HEK293 (cell line): ENCODE data around the gene LHFPL5.

Experiments
- CTCF ChIA-PET: fragments of 350-600 bp; formaldehyde crosslinking; extraction: SDS; loops from one replicate; lab custom pipeline; 2021; ENCODE audit warnings: antibody characterized with exemption; lab: Yijun Ruan, JAX
- POLR2A ChIA-PET: fragments of 300-600 bp; formaldehyde crosslinking; extraction: SDS; loops from one replicate; lab custom pipeline; 2020; ENCODE audit warnings: antibody characterized with exemption, inconsistent platforms; lab: Yijun Ruan, JAX
- H3K27ac ChIP-seq: fragments of 200-500 bp; sonication (Bioruptor generic); 2 replicates; pipeline ENCODE4 v1.5.1; 2014; ENCODE audit warnings: low read depth, low read length, control low read depth, inconsistent platforms; ENCODE audit errors: extremely low read depth
- H3K36me3 ChIP-seq, 2 experiments: fragments of 200-500 bp in 1 of 2; sonication (Bioruptor generic) in 1 of 2; 1 replicate in 1 of 2; 2 replicates in 1 of 2; pipeline ENCODE4 v1.5.1; 2014 to 2017; ENCODE audit warnings: inconsistent platforms in 2 of 2, low read length in 2 of 2; ENCODE audit not compliant: control insufficient read depth in 2 of 2, insufficient read depth in 1 of 2
- H3K4me1 ChIP-seq: fragments of 200-500 bp; sonication (Bioruptor generic); 2 replicates; pipeline ENCODE4 v1.5.1; 2014; ENCODE audit warnings: mild to moderate bottlenecking, low read length, inconsistent platforms; ENCODE audit not compliant: control insufficient read depth, insufficient read depth
- H3K4me3 ChIP-seq: 2 replicates; pipeline ENCODE4 v1.5.1; 2011; ENCODE audit warnings: low read depth, mild to moderate bottlenecking, control low read depth, low read length, moderate library complexity
- H3K9me3 ChIP-seq: fragments of 200-500 bp; sonication (Bioruptor generic); 2 replicates; pipeline ENCODE4 v1.5.1; 2014; ENCODE audit warnings: low read depth, low read length, inconsistent platforms; ENCODE audit not compliant: control insufficient read depth, insufficient read depth
- GLIS1 ChIP-seq: fragments of 450-650 bp; formaldehyde crosslinking; IDR thresholded peaks from 2 replicates; pipeline ENCODE4 v1.5.1; 2016; ENCODE audit warnings: missing biosample characterization, missing genetic modification characterization
- KLF8 ChIP-seq: fragments of 450-650 bp; formaldehyde crosslinking; IDR thresholded peaks from 2 replicates; pipeline ENCODE4 v1.5.1; 2016; ENCODE audit warnings: missing biosample characterization, missing genetic modification characterization
- SCRT2 ChIP-seq: fragments of 450-650 bp; formaldehyde crosslinking; IDR thresholded peaks from 2 replicates; pipeline ENCODE4 v1.5.1; 2016; ENCODE audit warnings: missing biosample characterization, missing genetic modification characterization
- SETDB1 ChIP-seq: IDR thresholded peaks from one replicate; pipeline ENCODE4 v1.6.1; 2017; ENCODE audit warnings: mild to moderate bottlenecking, low read length, moderate library complexity, mixed read lengths; ENCODE audit not compliant: insufficient read length
- SP2 ChIP-seq: fragments of 450-650 bp; formaldehyde crosslinking; IDR thresholded peaks from 2 replicates; pipeline ENCODE4 v1.5.1; 2016; ENCODE audit warnings: missing biosample characterization, missing genetic modification characterization
- SP3 ChIP-seq: fragments of 450-650 bp; formaldehyde crosslinking; IDR thresholded peaks from 2 replicates; pipeline ENCODE4 v1.5.1; 2016; ENCODE audit warnings: missing biosample characterization, missing genetic modification characterization
- TSHZ1 ChIP-seq: fragments of 450-650 bp; formaldehyde crosslinking; IDR thresholded peaks from 2 replicates; pipeline ENCODE4 v1.5.1; 2016; ENCODE audit warnings: missing biosample characterization, missing genetic modification characterization, borderline replicate concordance
- ZBTB21 ChIP-seq: fragments of 450-650 bp; formaldehyde crosslinking; IDR thresholded peaks from 2 replicates; pipeline ENCODE4 v1.5.1; 2017; ENCODE audit warnings: missing biosample characterization, missing genetic modification characterization
- ZBTB48 ChIP-seq: fragments of 450-650 bp; formaldehyde crosslinking; IDR thresholded peaks from 2 replicates; pipeline ENCODE4 v1.5.1; 2016; ENCODE audit warnings: missing biosample characterization, missing genetic modification characterization
- ZBTB6 ChIP-seq: fragments of 450-650 bp; formaldehyde crosslinking; IDR thresholded peaks from 2 replicates; pipeline ENCODE4 v1.5.1; 2017; ENCODE audit warnings: missing biosample characterization, missing genetic modification characterization
- ZFHX2 ChIP-seq: fragments of 450-650 bp; formaldehyde crosslinking; conservative IDR thresholded peaks from 2 replicates; pipeline ENCODE4 v1.5.1; 2016; ENCODE audit warnings: missing biosample characterization, missing genetic modification characterization
- ZNF202 ChIP-seq: fragments of 450-650 bp; formaldehyde crosslinking; IDR thresholded peaks from 2 replicates; pipeline ENCODE4 v1.5.1; 2016; ENCODE audit warnings: missing biosample characterization, missing genetic modification characterization, borderline replicate concordance
- ZNF211 ChIP-seq: fragments of 450-650 bp; formaldehyde crosslinking; IDR thresholded peaks from 2 replicates; pipeline ENCODE4 v1.5.1; 2016; ENCODE audit warnings: low read depth, missing biosample characterization, missing genetic modification characterization
- ZNF23 ChIP-seq: fragments of 450-650 bp; formaldehyde crosslinking; IDR thresholded peaks from 2 replicates; pipeline ENCODE4 v1.5.1; 2016; ENCODE audit warnings: missing biosample characterization, missing genetic modification characterization, borderline replicate concordance
- ZNF248 ChIP-seq: fragments of 450-650 bp; formaldehyde crosslinking; IDR thresholded peaks from 2 replicates; pipeline ENCODE4 v1.5.1; 2017; ENCODE audit warnings: missing biosample characterization, missing genetic modification characterization
- ZNF292 ChIP-seq: fragments of 450-650 bp; formaldehyde crosslinking; IDR thresholded peaks from 2 replicates; pipeline ENCODE4 v1.5.1; 2016; ENCODE audit warnings: low read depth, missing biosample characterization, missing genetic modification characterization, borderline replicate concordance
- ZNF501 ChIP-seq: fragments of 450-650 bp; formaldehyde crosslinking; IDR thresholded peaks from 2 replicates; pipeline ENCODE4 v1.5.1; 2016; ENCODE audit warnings: missing biosample characterization, missing genetic modification characterization
- ZNF596 ChIP-seq: fragments of 450-650 bp; IDR thresholded peaks from 2 replicates; pipeline ENCODE4 v1.5.0; 2018; ENCODE audit warnings: missing biosample characterization, mild to moderate bottlenecking, missing genetic modification characterization, moderate library complexity
- ZNF600 ChIP-seq: fragments of 450-650 bp; formaldehyde crosslinking; IDR thresholded peaks from 2 replicates; pipeline ENCODE4 v1.5.1; 2016; ENCODE audit warnings: missing biosample characterization, missing genetic modification characterization
- ZNF658 ChIP-seq: fragments of 450-650 bp; formaldehyde crosslinking; IDR thresholded peaks from 2 replicates; pipeline ENCODE4; 2016; ENCODE audit warnings: missing biosample characterization, missing genetic modification characterization
- ZNF692 ChIP-seq: fragments of 450-650 bp; formaldehyde crosslinking; IDR thresholded peaks from 2 replicates; pipeline ENCODE4 v1.5.1; 2016; ENCODE audit warnings: missing biosample characterization, missing genetic modification characterization
- ZNF791 ChIP-seq: fragments of 450-650 bp; formaldehyde crosslinking; IDR thresholded peaks from 2 replicates; pipeline ENCODE4 v1.5.1; 2016; ENCODE audit warnings: missing biosample characterization, missing genetic modification characterization
- ZXDB ChIP-seq: fragments of 450-650 bp; formaldehyde crosslinking; IDR thresholded peaks from 2 replicates; pipeline ENCODE4 v1.5.1; 2016; ENCODE audit warnings: missing biosample characterization, missing genetic modification characterization

LHFPL5 gene

GRCh38 chr6:35798706-35799105, 6.4 kb upstream of the LHFPL5 start (continued):
- TF ChIP-seq ZNF501 (no peak), ZNF248 (tag by site-specific recombination) (no peak), SP2 (tag by site-specific recombination) (no peak), ZNF292 (tag by site-specific recombination) (no peak), SETDB1 (no peak), ZNF596 (tag by site-specific recombination) (no peak), ZNF658 (tag by site-specific recombination) (no peak), ZNF600 (no peak)

GRCh38 chr6:35801148-35801547, 4.0 kb upstream of the LHFPL5 start:
- CTCF ChIA-PET: interaction anchor here (0.6 to 0.7 kb wide), 2 partner anchors 9 to 730 kb away, joined by 3 to 5 read pairs; no protein-coding TSS in a partner anchor
- H3K27ac ChIP-seq: no peak overlapping the region

GRCh38 chr6:35808688-35809087, 3.5 kb downstream of the LHFPL5 start:
- CTCF ChIA-PET: interaction anchor here (0.5 kb wide), 1 partner anchor 650 kb away, joined by 3 read pairs; no protein-coding TSS in a partner anchor
- TF ChIP-seq ZFHX2 (tag by site-specific recombination) (peak; percentile 61), ZBTB21 (tag by site-specific recombination) (no peak), ZNF202 (tag by site-specific recombination) (no peak), ZXDB (tag by site-specific recombination) (no peak), SCRT2 (tag by site-specific recombination) (peak; percentile 78), ZNF692 (peak; percentile 67), ZBTB48 (peak; percentile 63), SP3 (tag by site-specific recombination) (no peak), GLIS1 (no peak), ZNF791 (no peak)

More at GRCh38 chr6:35801148-35801547, 4.0 kb upstream of the LHFPL5 start:
- H3K9me3 ChIP-seq: no peaks in the 10 kb centered on the region
- no peaks in the 10 kb centered on the region for H3K36me3 ChIP-seq
- H3K4me1 ChIP-seq: no peaks in the 10 kb centered on the region
- no peak overlapping the region for H3K4me3 ChIP-seq
- TF ChIP-seq ZBTB6 (tag by site-specific recombination) (no peak), ZFHX2 (tag by site-specific recombination) (no peak), KLF8 (tag by site-specific recombination) (no peak), ZNF658 (tag by site-specific recombination) (no peak), ZNF23 (tag by site-specific recombination) (no peak), ZNF211 (no peak), TSHZ1 (no peak)
- POLR2A ChIA-PET: no interaction called here

More at GRCh38 chr6:35808688-35809087, 3.5 kb downstream of the LHFPL5 start:
- H3K9me3 ChIP-seq: no peaks in the 10 kb centered on the region
- POLR2A ChIA-PET: interaction anchor here (0.5 to 1.0 kb wide), 2 partner anchors 11 to 21 kb away, joined by 3 to 6 read pairs; no protein-coding TSS in a partner anchor
- H3K36me3 ChIP-seq: no peaks in the 10 kb centered on the region
- H3K27ac ChIP-seq: no peak overlapping the region
- no peak overlapping the region for H3K4me3 ChIP-seq
- H3K4me1 ChIP-seq: no peaks in the 10 kb centered on the region
